SK-N-MC (cell line): ENCODE data around the gene ZNF646.

Source experiments
- EZH2 ChIP-seq: fragments of 200-600 bp; sonication (generic); IDR thresholded peaks from one replicate; pipeline ENCODE4 v1.6.1; 2017; ENCODE audit warnings: antibody characterized with exemption
- POLR2AphosphoS5 ChIP-seq: IDR thresholded peaks from 2 replicates; pipeline ENCODE4 v1.6.1; 2012; ENCODE audit warnings: mild to moderate bottlenecking, low read depth, low read length, borderline replicate concordance

GRCh38 chr16:31130336-31130891 lies 56.2 kb downstream of the ZNF646 start:
- TF ChIP-seq POLR2AphosphoS5 (no peak), EZH2 (no peak)
